SK-N-SH treated with all-trans-retinoic acid at 6 μM for 48 hours (cell line): Measurements from ENCODE around the gene NOP56.

Experiments
- ARNTL ChIP-seq: fragments of 450-650 bp; formaldehyde crosslinking; IDR thresholded peaks from 2 replicates; pipeline ENCODE4 v1.5.0; 2020; ENCODE audit warnings: low read depth, mild to moderate bottlenecking, moderate library complexity, borderline replicate concordance
- ESRRG ChIP-seq: fragments of 250-450 bp; sonication (Bioruptor Pico); IDR thresholded peaks from 2 replicates; pipeline ENCODE4 v1.6.1; 2021; ENCODE audit warnings: mild to moderate bottlenecking
- PATZ1 ChIP-seq: fragments of 250-450 bp; sonication (Bioruptor Pico); IDR thresholded peaks from 2 replicates; pipeline ENCODE4 v1.8.0; 2020; ENCODE audit warnings: mild to moderate bottlenecking, moderate library complexity, borderline replicate concordance
- PPARA ChIP-seq: fragments of 250-450 bp; sonication (Bioruptor Pico); IDR thresholded peaks from 2 replicates; pipeline ENCODE4 v1.5.0; 2020; ENCODE audit warnings: mild to moderate bottlenecking, borderline replicate concordance
- RARB ChIP-seq: fragments of 250-450 bp; sonication (Bioruptor Pico); IDR thresholded peaks from 2 replicates; pipeline ENCODE4 v1.8.0; 2021; ENCODE audit warnings: mild to moderate bottlenecking, moderate library complexity
- SNAI2 ChIP-seq: fragments of 250-450 bp; sonication (Bioruptor Pico); IDR thresholded peaks from 2 replicates; pipeline ENCODE4 v1.5.0; 2020; ENCODE audit warnings: mild to moderate bottlenecking, moderate library complexity
- TCF4 ChIP-seq: fragments of 250-450 bp; sonication (Bioruptor Pico); IDR thresholded peaks from 2 replicates; pipeline ENCODE4 v1.8.0; 2021; ENCODE audit warnings: mild to moderate bottlenecking, moderate library complexity, borderline replicate concordance
- ZC3H10 ChIP-seq: fragments of 250-450 bp; sonication (Bioruptor Pico); IDR thresholded peaks from 2 replicates; pipeline ENCODE4 v1.5.1; 2021; ENCODE audit warnings: mild to moderate bottlenecking, moderate library complexity
- ZFP3 ChIP-seq: fragments of 250-450 bp; sonication (Bioruptor Pico); IDR thresholded peaks from 2 replicates; pipeline ENCODE4 v1.5.0; 2020; ENCODE audit warnings: mild to moderate bottlenecking, moderate library complexity
- ZFP30 ChIP-seq: fragments of 450-650 bp; formaldehyde crosslinking; IDR thresholded peaks from 2 replicates; pipeline ENCODE4 v1.5.0; 2022; ENCODE audit warnings: mild to moderate bottlenecking, moderate library complexity
- ZNF565 ChIP-seq: fragments of 450-650 bp; formaldehyde crosslinking; conservative IDR thresholded peaks from 2 replicates; pipeline ENCODE4 v1.5.0; 2020; ENCODE audit warnings: low read depth, mild to moderate bottlenecking, moderate library complexity

- no peak for TF ChIP-seq RARB (CRISPR knock-in tag)
- TF ChIP-seq ARNTL (CRISPR knock-in tag) = no peak
- no peak for TF ChIP-seq TCF4 (CRISPR knock-in tag)
- TF ChIP-seq ZFP3 = no peak
- TF ChIP-seq ZFP30 = no peak
- no peak for TF ChIP-seq SNAI2 (CRISPR knock-in tag)
- TF ChIP-seq PATZ1 (CRISPR knock-in tag) = no peak
- no peak for TF ChIP-seq PPARA
- no peak for TF ChIP-seq ZNF565 (CRISPR knock-in tag)
- no peak for TF ChIP-seq ZC3H10 (CRISPR knock-in tag)
- no peak for TF ChIP-seq ESRRG (CRISPR knock-in tag)
Measured at GRCh38 chr20:2687514-2687913, 35.1 kb downstream of the NOP56 start.
